Endothelial cell of umbilical vein (primary cell): ENCODE data around the gene TBC1D25.

Experiments used
- CTCF ChIP-seq, 2 donors: IDR thresholded peaks; 1 replicate in 1 of 2; 2 replicates in 1 of 2; pipeline ENCODE4 v1.5.1; 2011; ENCODE audit warnings: low read length in 2 of 2, mild to moderate bottlenecking in 2 of 2, moderate library complexity in 2 of 2, control low read depth in 1 of 2, inconsistent platforms in 1 of 2, low read depth in 1 of 2; ENCODE audit not compliant: insufficient read depth in 1 of 2; ENCODE audit errors: extremely low read depth in 1 of 2
- EZH2 ChIP-seq: IDR thresholded peaks from 2 replicates; pipeline ENCODE4 v1.6.1; 2012; ENCODE audit warnings: borderline replicate concordance, low read depth, mild to moderate bottlenecking, moderate library complexity, low read length, inconsistent platforms; ENCODE audit not compliant: severe bottlenecking
- FOS ChIP-seq: IDR thresholded peaks from 2 replicates; pipeline ENCODE4 v1.6.1; 2011; ENCODE audit warnings: mild to moderate bottlenecking, low read length, moderate library complexity, borderline replicate concordance; ENCODE audit not compliant: insufficient read depth
- MYC ChIP-seq: IDR thresholded peaks from one replicate; pipeline ENCODE4 v1.6.1; 2011; ENCODE audit warnings: mild to moderate bottlenecking, low read depth, low read length
- POLR2A ChIP-seq: IDR thresholded peaks from 2 replicates; pipeline ENCODE4 v1.6.1; 2012; ENCODE audit warnings: low read depth, mild to moderate bottlenecking, control low read depth, low read length

- no peak for TF ChIP-seq FOS
- TF ChIP-seq CTCF (IDR thresholded peaks at IDR 0.05; ENCODE audit: extremely low read depth in 1 of 2, insufficient read depth in 1 of 2, low read depth in 1 of 2, low read length in 2 of 2) = no peak
- TF ChIP-seq POLR2A = no peak
- TF ChIP-seq EZH2 = no peak
- TF ChIP-seq MYC = no peak
Measured at GRCh38 chrX:48514868-48515460, 24.6 kb upstream of the TBC1D25 start.
